22Rv1 (cell line): Measurements from ENCODE around the gene MAD1L1.

ENCODE experiments used
- ZFX ChIP-seq: fragments of 450-650 bp; IDR thresholded peaks from 2 replicates; pipeline ENCODE4 v1.6.1; 2017; ENCODE audit warnings: antibody characterized with exemption, borderline replicate concordance
- TF ChIP-seq, protein P1 (sequence below): fragments of 450-650 bp; IDR thresholded peaks from 2 replicates; pipeline ENCODE4 v1.5.1; 2017; ENCODE audit warnings: mild to moderate bottlenecking

GRCh38 chr7:2022737-2023250 lies 210.0 kb downstream of the MAD1L1 start:
- TF ChIP-seq, protein P1, sequence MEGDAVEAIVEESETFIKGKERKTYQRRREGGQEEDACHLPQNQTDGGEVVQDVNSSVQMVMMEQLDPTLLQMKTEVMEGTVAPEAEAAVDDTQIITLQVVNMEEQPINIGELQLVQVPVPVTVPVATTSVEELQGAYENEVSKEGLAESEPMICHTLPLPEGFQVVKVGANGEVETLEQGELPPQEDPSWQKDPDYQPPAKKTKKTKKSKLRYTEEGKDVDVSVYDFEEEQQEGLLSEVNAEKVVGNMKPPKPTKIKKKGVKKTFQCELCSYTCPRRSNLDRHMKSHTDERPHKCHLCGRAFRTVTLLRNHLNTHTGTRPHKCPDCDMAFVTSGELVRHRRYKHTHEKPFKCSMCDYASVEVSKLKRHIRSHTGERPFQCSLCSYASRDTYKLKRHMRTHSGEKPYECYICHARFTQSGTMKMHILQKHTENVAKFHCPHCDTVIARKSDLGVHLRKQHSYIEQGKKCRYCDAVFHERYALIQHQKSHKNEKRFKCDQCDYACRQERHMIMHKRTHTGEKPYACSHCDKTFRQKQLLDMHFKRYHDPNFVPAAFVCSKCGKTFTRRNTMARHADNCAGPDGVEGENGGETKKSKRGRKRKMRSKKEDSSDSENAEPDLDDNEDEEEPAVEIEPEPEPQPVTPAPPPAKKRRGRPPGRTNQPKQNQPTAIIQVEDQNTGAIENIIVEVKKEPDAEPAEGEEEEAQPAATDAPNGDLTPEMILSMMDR, result no peak
- no peak for TF ChIP-seq ZFX
